Measurements from ENCODE around the gene ZNF140.

- no peak for TF ChIP-seq EZH2phosphoT487 (IDR thresholded peaks at IDR 0.05; ENCODE audit: low read depth, severe bottlenecking, unreplicated experiment)
- TF ChIP-seq CTCF (IDR thresholded peaks at IDR 0.05; ENCODE audit: poor library complexity), result no peak
These were observed 17.2 kb upstream of the ZNF140 start for GRCh38 chr12:133063556-133063955.
